Astrocyte of the spinal cord (primary cell): ENCODE results near the gene CYP4F22.
"Not testable (repeated sequence)": the region's sequence is repeated elsewhere in the genome, so short reads cannot be mapped to it uniquely, and the experiment has no call there.

Experiments used
- DNase-seq: peaks from one replicate; pipeline ENCODE4 v3.0.0; 2011; ENCODE audit warnings: low read depth, low spot score
- H3K4me3 ChIP-seq: 2 replicates; pipeline ENCODE4 v1.5.1; 2011; ENCODE audit warnings: low read depth, mild to moderate bottlenecking, low read length, moderate library complexity
- CTCF ChIP-seq: IDR thresholded peaks from 2 replicates; pipeline ENCODE4 v1.5.1; 2012; ENCODE audit warnings: low read depth, mild to moderate bottlenecking, low read length, inconsistent platforms
- in situ Hi-C: cut with HindIII; loops from 2 replicates; pipeline ENCODE4 v1.10.0; 2017; ENCODE audit warnings: low sequenced_read_pairs

CYP4F22 gene

GRCh38 chr19:15584541-15585115, 76.3 kb downstream of the CYP4F22 start:
- in situ Hi-C loops = no loop called here
- TF ChIP-seq CTCF = peak; percentile 85
- peak; percentile 5 for DNase-seq
- H3K4me3 ChIP-seq = no peak overlapping the region

- in situ Hi-C loops = no loop called here
- TF ChIP-seq CTCF = no peak
- no peak for DNase-seq
- no peak overlapping the region for H3K4me3 ChIP-seq
Observed at GRCh38 chr19:15587663-15588062, 79.3 kb downstream of the CYP4F22 start.

- no peak for DNase-seq
- in situ Hi-C loops = no loop called here
- no peak for TF ChIP-seq CTCF
- no peak overlapping the region for H3K4me3 ChIP-seq
Observed at GRCh38 chr19:15588265-15588664, 79.9 kb downstream of the CYP4F22 start.

GRCh38 chr19:15589760-15590451, 81.6 kb downstream of the CYP4F22 start:
- no peak for DNase-seq
- H3K4me3 ChIP-seq = no peak overlapping the region
- no peak for TF ChIP-seq CTCF
- in situ Hi-C loops = no loop called here

- DNase-seq = no peak
- in situ Hi-C loops = no loop called here
- no peak for TF ChIP-seq CTCF
- no peak overlapping the region for H3K4me3 ChIP-seq
Observed at GRCh38 chr19:15591796-15592195, 83.5 kb downstream of the CYP4F22 start.

GRCh38 chr19:15592506-15592905, 84.2 kb downstream of the CYP4F22 start:
- in situ Hi-C loops, DNase-seq, H3K4me3 ChIP-seq: not testable (repeated sequence)

- DNase-seq, in situ Hi-C loops, H3K4me3 ChIP-seq: not testable (repeated sequence)
Observed at GRCh38 chr19:15593766-15594165, 85.4 kb downstream of the CYP4F22 start.
